RWPE1 (cell line): Measurements from ENCODE around the gene FOXE3.

Experiments
- CTCF ChIA-PET: fragments of 350-600 bp; sonication (Branson Sonifier 250); formaldehyde crosslinking; extraction: SDS; loops from one replicate; lab custom pipeline; 2021; lab: Yijun Ruan, JAX
- POLR2A ChIA-PET: fragments of 400-600 bp; formaldehyde crosslinking; extraction: SDS; loops from one replicate; lab custom pipeline; 2020; ENCODE audit warnings: antibody characterized with exemption; ENCODE audit not compliant: low non-redundant PET; lab: Yijun Ruan, JAX
- DNase-seq: peaks from one replicate; pipeline ENCODE4 v3.0.0; 2012; ENCODE audit warnings: low spot score
- H3K27ac ChIP-seq: fragments of 450-650 bp; 2 replicates; pipeline ENCODE4 v1.5.1; 2017
- TF ChIP-seq, protein P1 (sequence below): fragments of 450-650 bp; conservative IDR thresholded peaks from 2 replicates; pipeline ENCODE4 v1.5.1; 2017; ENCODE audit warnings: low read depth, mild to moderate bottlenecking

FOXE3 gene

DNA sequence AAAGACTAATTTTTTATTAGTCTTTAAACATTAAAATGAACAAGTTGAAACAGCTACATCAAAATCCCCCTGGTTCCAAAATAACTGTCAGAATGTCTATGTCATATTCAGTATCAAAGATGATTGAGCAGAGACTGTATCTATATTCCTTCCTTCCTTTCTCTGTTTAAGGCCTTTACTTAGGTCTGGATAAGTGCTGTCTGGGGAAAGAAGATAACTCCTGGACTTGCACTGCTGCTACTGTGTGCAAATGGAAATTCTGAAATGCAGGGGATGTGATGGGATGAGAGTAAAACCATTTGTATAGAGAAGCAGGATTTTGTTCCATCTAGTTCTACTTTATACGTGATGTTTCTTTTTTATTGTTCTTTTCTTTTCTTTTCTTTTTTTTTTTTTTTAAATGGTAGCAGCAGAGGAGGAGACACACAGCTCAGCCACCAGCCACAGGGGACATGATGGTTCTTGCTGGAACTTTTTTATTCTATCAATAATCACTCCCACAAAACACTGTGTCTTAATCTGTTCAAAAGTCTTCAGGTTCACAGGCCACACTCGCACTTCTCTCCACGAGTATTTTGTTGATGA, 33.6 kb upstream of the FOXE3 start:
- CTCF ChIA-PET: interaction anchor here (1.0 kb wide), 1 partner anchor 54 kb away, joined by 3 read pairs; no protein-coding TSS in a partner anchor
- POLR2A ChIA-PET: interaction anchor here (0.6 kb wide), 1 partner anchor 15 kb away, joined by 3 read pairs; no protein-coding TSS in a partner anchor
- no peak for DNase-seq
- TF ChIP-seq, protein P1, sequence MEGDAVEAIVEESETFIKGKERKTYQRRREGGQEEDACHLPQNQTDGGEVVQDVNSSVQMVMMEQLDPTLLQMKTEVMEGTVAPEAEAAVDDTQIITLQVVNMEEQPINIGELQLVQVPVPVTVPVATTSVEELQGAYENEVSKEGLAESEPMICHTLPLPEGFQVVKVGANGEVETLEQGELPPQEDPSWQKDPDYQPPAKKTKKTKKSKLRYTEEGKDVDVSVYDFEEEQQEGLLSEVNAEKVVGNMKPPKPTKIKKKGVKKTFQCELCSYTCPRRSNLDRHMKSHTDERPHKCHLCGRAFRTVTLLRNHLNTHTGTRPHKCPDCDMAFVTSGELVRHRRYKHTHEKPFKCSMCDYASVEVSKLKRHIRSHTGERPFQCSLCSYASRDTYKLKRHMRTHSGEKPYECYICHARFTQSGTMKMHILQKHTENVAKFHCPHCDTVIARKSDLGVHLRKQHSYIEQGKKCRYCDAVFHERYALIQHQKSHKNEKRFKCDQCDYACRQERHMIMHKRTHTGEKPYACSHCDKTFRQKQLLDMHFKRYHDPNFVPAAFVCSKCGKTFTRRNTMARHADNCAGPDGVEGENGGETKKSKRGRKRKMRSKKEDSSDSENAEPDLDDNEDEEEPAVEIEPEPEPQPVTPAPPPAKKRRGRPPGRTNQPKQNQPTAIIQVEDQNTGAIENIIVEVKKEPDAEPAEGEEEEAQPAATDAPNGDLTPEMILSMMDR: no peak
- H3K27ac ChIP-seq: no peak overlapping the region

DNA sequence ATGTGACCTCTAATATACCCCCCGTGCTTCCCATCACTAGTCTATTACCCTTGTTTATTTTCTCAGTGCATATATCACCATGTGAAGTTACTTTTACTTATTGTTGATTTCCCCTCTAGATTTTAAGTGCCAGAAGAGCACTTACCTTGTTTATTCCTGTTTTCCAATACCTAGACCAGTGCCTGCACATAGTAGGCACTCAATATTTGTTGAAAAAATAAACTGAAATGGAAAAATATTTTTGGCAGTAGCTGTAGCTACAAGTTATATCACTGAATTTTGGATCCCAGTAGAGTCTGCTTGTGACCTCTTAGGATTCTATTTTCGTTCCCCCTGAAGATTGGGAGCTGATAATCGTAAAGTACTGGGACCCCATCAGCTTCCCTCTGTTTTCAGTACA, 32.0 kb upstream of the FOXE3 start:
- no peak for DNase-seq
- ChIA-PET POLR2A (no interaction called here), CTCF (interaction anchor here (0.9 kb wide), 1 partner anchor 40 kb away, joined by 4 read pairs; no protein-coding TSS in a partner anchor)
- TF ChIP-seq, protein P1: no peak
- no peak overlapping the region for H3K27ac ChIP-seq

DNA sequence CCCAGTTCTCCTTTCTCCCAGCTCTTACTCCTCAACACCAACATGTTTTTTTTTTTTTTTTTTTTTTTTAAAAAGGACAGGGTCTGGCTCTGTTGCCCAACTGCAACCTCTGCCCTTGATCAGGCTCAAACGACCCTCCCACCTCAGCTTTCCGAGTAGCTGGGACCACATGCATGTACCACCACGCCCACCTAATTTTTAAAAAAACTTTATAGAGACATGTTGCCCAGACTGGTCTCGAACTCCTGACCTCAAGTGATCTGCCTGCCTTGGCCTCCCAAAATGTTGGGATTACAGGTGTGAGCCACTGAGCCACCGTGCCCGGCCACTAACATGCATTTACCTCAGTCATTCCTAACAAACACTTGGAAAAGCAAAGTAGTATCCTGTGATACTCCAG, 31.1 kb upstream of the FOXE3 start:
- ChIA-PET CTCF (interaction anchor here (0.6 to 0.9 kb wide), 2 partner anchors 39 to 341 kb away, joined by 3 to 4 read pairs; no protein-coding TSS in a partner anchor), POLR2A (no interaction called here)
- no peak for DNase-seq
- no peak overlapping the region for H3K27ac ChIP-seq
- TF ChIP-seq, protein P1: no peak

DNA sequence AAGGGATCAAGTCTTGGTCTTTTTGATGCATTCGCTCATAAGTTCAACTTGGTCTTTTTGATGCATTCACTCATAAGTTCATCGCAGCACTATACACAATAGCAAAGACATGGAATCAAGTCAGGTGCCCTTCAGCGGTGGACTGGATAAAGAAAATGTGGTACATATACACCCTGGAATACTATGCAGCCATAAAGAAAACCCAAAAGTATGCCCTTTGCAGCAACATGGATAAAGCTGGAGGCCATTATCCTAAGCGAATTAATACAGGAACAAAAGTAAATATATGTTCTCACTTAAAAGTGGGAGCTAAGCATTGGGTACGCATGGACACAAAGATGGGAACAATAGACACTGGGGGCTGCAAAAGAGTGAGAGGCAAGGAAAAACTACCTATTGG, 29.8 kb upstream of the FOXE3 start:
- ChIA-PET POLR2A (no interaction called here), CTCF (no interaction called here)
- TF ChIP-seq, protein P1: no peak
- no peak for DNase-seq
- H3K27ac ChIP-seq: no peak overlapping the region

DNA sequence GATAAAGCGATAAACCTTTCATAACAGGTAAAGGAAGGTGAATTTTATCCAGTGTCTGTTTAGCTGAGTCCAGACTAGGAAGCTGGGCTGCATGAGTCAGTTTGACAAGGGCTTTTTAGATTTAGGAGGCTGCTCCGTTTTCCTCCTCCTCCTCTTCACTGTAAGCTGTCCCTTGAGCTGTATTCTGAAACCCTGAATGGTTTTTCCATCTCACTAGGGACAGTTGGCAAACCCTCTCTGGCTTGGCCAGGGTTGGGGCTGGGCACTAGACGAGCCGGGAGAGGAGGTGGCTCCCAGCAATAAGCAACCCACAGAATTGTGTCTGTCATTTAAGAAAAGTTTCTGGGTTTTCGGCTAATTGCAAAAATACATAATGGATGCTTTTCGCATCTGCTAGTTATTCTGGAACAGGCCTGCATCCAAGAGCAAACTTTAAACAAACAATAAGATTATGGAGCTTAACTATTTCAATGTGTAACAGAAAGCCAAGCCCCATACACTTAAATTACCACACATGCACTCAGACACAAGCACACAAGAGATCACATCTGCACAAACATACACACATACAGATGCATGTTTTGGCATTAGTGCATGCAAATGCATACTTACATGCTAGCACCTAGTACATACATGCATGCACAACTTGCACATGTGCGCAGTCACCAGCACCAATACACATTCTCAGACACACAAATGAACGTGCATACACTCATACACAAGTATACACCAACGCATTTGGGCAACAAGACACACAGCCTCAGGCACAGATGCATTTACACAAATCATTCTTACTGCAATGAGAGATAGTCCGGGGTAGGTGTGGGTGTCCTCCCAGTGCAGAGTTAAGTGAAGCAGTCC, 27.8 kb upstream of the FOXE3 start:
- CTCF ChIA-PET: interaction anchor here (0.6 to 2.1 kb wide), 16 partner anchors 12 to 1614 kb away, joined by 3 to 22 read pairs (median 4); partner anchors contain the start of gene FOXD2
- POLR2A ChIA-PET: no interaction called here
- H3K27ac ChIP-seq: no peak overlapping the region
- TF ChIP-seq, protein P1: no peak
- DNase-seq: no peak

DNA sequence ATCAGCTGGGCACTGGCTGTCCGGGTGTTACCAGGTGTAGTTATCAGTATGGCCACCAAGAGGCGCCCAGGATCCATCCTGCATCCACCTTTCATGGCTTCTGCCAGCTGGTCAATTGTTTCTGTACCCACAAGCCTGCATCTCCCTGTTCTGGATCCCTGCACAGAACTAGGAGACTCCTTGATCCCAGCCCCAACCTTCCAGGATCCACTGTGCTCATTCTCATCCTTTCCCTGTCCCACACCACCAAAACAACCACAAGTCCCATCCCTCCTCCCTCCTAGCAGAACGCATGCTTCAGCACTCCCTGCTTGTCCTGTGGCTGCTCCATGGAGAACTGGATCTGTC, 27.2 kb upstream of the FOXE3 start:
- TF ChIP-seq, protein P1: peak; percentile 63
- no peak overlapping the region for H3K27ac ChIP-seq
- ChIA-PET CTCF (interaction anchor here (0.6 to 2.1 kb wide), 19 partner anchors 12 to 1613 kb away, joined by 3 to 22 read pairs (median 4); partner anchors contain the start of gene FOXD2), POLR2A (interaction anchor here (0.6 kb wide), 1 partner anchor 40 kb away, joined by 6 read pairs; no protein-coding TSS in a partner anchor)
- DNase-seq: peak; percentile 78
